HCT116 (cell line): Measurements from ENCODE around the gene PADI4.

ENCODE experiments used
- ATF3 ChIP-seq: IDR thresholded peaks from 2 replicates; pipeline ENCODE4 v1.6.1; 2012
- CEBPB ChIP-seq: IDR thresholded peaks from 2 replicates; pipeline ENCODE4 v1.6.1; 2012; ENCODE audit warnings: low read depth
- CTCF ChIP-seq, 3 experiments: fragments of 200-600 bp in 1 of 3; sonication (generic) in 1 of 3; IDR thresholded peaks in 2 of 3; conservative IDR thresholded peaks in 1 of 3; 2 replicates each; pipeline ENCODE4 v1.5.1; 2012 to 2017; ENCODE audit warnings: low read depth in 2 of 3, low read length in 2 of 3, antibody characterized with exemption in 1 of 3, borderline replicate concordance in 1 of 3, control low read depth in 1 of 3, mild to moderate bottlenecking in 1 of 3, mixed read lengths in 1 of 3, mixed run types in 1 of 3, moderate library complexity in 1 of 3; ENCODE audit not compliant: insufficient read depth in 1 of 3
- EGR1 ChIP-seq: IDR thresholded peaks from 2 replicates; pipeline ENCODE4 v1.6.1; 2012; ENCODE audit warnings: low read depth
- EZH2 ChIP-seq: fragments of 200-600 bp; sonication (generic); IDR thresholded peaks from 2 replicates; pipeline ENCODE4 v1.6.1; 2017; ENCODE audit warnings: antibody characterized with exemption, mixed run types
- FOSL1 ChIP-seq: IDR thresholded peaks from 2 replicates; pipeline ENCODE4 v1.6.1; 2012; ENCODE audit warnings: low read depth
- MAX ChIP-seq: IDR thresholded peaks from 2 replicates; pipeline ENCODE4 v1.6.1; 2012
- POLR2A ChIP-seq: IDR thresholded peaks from 2 replicates; pipeline ENCODE4 v1.7.0; 2011; ENCODE audit warnings: borderline replicate concordance; ENCODE audit not compliant: insufficient read depth, insufficient read length; ENCODE audit errors: extremely low read depth
- RAD21 ChIP-seq: IDR thresholded peaks from 2 replicates; pipeline ENCODE4 v1.6.1; 2012; ENCODE audit warnings: low read depth, mild to moderate bottlenecking
- SP1 ChIP-seq: IDR thresholded peaks from 2 replicates; pipeline ENCODE4 v1.6.1; 2012; ENCODE audit warnings: low read depth
- YY1 ChIP-seq: IDR thresholded peaks from 2 replicates; pipeline ENCODE4 v1.6.1; 2011; ENCODE audit warnings: low read length, low read depth, moderate library complexity, mild to moderate bottlenecking; ENCODE audit not compliant: insufficient replicate concordance; ENCODE audit errors: extremely low read depth
- ZNF274 ChIP-seq: fragments of 200-500 bp; sonication (Bioruptor generic); IDR thresholded peaks from 2 replicates; pipeline ENCODE4 v1.6.1; 2014; ENCODE audit warnings: mild to moderate bottlenecking, low read depth, low read length, inconsistent platforms

GRCh38 chr1:17301767-17302166 is 6.2 kb upstream of the PADI4 start:
- TF ChIP-seq YY1 (no peak), MAX (no peak), RAD21 (no peak), POLR2A (no peak), CTCF (IDR thresholded peaks at IDR 0.05 in 2 of 3, conservative IDR thresholded peaks at IDR 0.05 in 1 of 3; ENCODE audit: borderline replicate concordance in 1 of 3, insufficient read depth in 1 of 3, low read depth in 2 of 3, low read length in 2 of 3) (no peak), FOSL1 (no peak), EGR1 (no peak), EZH2 (no peak), ATF3 (no peak), ZNF274 (no peak), SP1 (no peak), CEBPB (no peak)
